Measurements from ENCODE around the gene MYO1B. TPM values are rescaled to one million over a fixed set of nuclear protein-coding genes. Genes with fewer than 3 reads are reported as not detected.

Gene MYO1B
- 2.5 and 2.7 TPM in 2 replicates for total RNA-seq

GRCh38 chr2:191245046-191245868, at the start of gene MYO1B:
MYO1B (plus strand) TSS chr2:191245404; CDS start chr2:191276896, 31,492 bp downstream.
- intact Hi-C loops (cut with micrococcal nuclease), result loop anchor here (1.0 to 5.0 kb wide), 4 partner anchors 30 to 124 kb away; no protein-coding TSS in a partner anchor
- no peak for TF ChIP-seq CTCF (IDR thresholded peaks at IDR 0.05)
- DNase-seq (peak; percentile 58), ATAC-seq (ENCODE audit: low read depth) (peak; percentile 77)
- H3K27ac Mint-ChIP-seq, result no peak within 1 kb of the TSS
- H3K36me3 Mint-ChIP-seq (ENCODE audit: low read depth), result no peaks in the 10 kb centered on the region
- H3K4me1 Mint-ChIP-seq, result peaks cover 16% of the 10 kb centered on the region
- ChIA-PET POLR2A (interaction anchor here (0.6 kb wide), 1 partner anchor 597 kb away, joined by 10 read pairs; the partner anchor contains the start of gene NAB1), CTCF (interaction anchor here (1.6 to 1.7 kb wide), 2 partner anchors 57 to 124 kb away, joined by 3 to 6 read pairs; no protein-coding TSS in a partner anchor)
- H3K27me3 Mint-ChIP-seq, result peaks cover 4% of the 10 kb centered on the region
- H3K4me3 Mint-ChIP-seq, result peak within 1 kb of the TSS; percentile 77
- no peaks in the 10 kb centered on the region for H3K9me3 Mint-ChIP-seq

- DNase-seq (no peak), ATAC-seq (ENCODE audit: low read depth) (no peak)
- no peak overlapping the region for H3K27ac Mint-ChIP-seq
- H3K4me3 Mint-ChIP-seq, result no peak overlapping the region
- no peaks in the 10 kb centered on the region for H3K36me3 Mint-ChIP-seq (ENCODE audit: low read depth)
- H3K27me3 Mint-ChIP-seq, result peaks cover 2% of the 10 kb centered on the region
- TF ChIP-seq CTCF (IDR thresholded peaks at IDR 0.05), result no peak
- POLR2A ChIA-PET, result no interaction called here
- CTCF ChIA-PET, result no interaction called here
- intact Hi-C loops (cut with micrococcal nuclease), result no loop called here
- peaks cover 21% of the 10 kb centered on the region for H3K4me1 Mint-ChIP-seq
- H3K9me3 Mint-ChIP-seq, result no peaks in the 10 kb centered on the region
These were observed 48.1 kb upstream of the MYO1B start for GRCh38 chr2:191197096-191197495.

GRCh38 chr2:191198271-191198670, 46.9 kb upstream of the MYO1B start:
- Mint-ChIP-seq H3K36me3 (ENCODE audit: low read depth) (no peaks in the 10 kb centered on the region), H3K27ac (no peak overlapping the region), H3K9me3 (no peaks in the 10 kb centered on the region), H3K4me3 (no peak overlapping the region), H3K4me1 (peaks cover 23% of the 10 kb centered on the region), H3K27me3 (peaks cover 2% of the 10 kb centered on the region)
- intact Hi-C loops (cut with micrococcal nuclease), result no loop called here
- POLR2A ChIA-PET, result no interaction called here
- ATAC-seq (ENCODE audit: low read depth) (no peak), DNase-seq (no peak)
- TF ChIP-seq CTCF (IDR thresholded peaks at IDR 0.05), result no peak
- CTCF ChIA-PET, result interaction anchor here (1.8 kb wide), 1 partner anchor 20 kb away, joined by 7 read pairs; no protein-coding TSS in a partner anchor

- no peak for TF ChIP-seq CTCF (IDR thresholded peaks at IDR 0.05)
- CTCF ChIA-PET, result no interaction called here
- Mint-ChIP-seq H3K36me3 (ENCODE audit: low read depth) (no peaks in the 10 kb centered on the region), H3K4me1 (peaks cover 17% of the 10 kb centered on the region), H3K9me3 (no peaks in the 10 kb centered on the region), H3K27ac (no peak overlapping the region), H3K4me3 (no peak overlapping the region), H3K27me3 (peaks cover 2% of the 10 kb centered on the region)
- DNase-seq, result no peak
- intact Hi-C loops (cut with micrococcal nuclease), result no loop called here
- no peak for ATAC-seq (ENCODE audit: low read depth)
- POLR2A ChIA-PET, result no interaction called here
These were observed 45.2 kb upstream of the MYO1B start for GRCh38 chr2:191199929-191200512.

GRCh38 chr2:191200910-191201309, 44.3 kb upstream of the MYO1B start:
- intact Hi-C loops (cut with micrococcal nuclease), result no loop called here
- POLR2A ChIA-PET, result no interaction called here

More at GRCh38 chr2:191200910-191201309, 44.3 kb upstream of the MYO1B start:
- DNase-seq, result no peak
- no peak for TF ChIP-seq CTCF (IDR thresholded peaks at IDR 0.05)
- no peak for ATAC-seq (ENCODE audit: low read depth)
- Mint-ChIP-seq H3K4me3 (no peak overlapping the region), H3K27me3 (peaks cover 2% of the 10 kb centered on the region), H3K36me3 (ENCODE audit: low read depth) (no peaks in the 10 kb centered on the region), H3K9me3 (no peaks in the 10 kb centered on the region), H3K27ac (no peak overlapping the region), H3K4me1 (peaks cover 17% of the 10 kb centered on the region)
- CTCF ChIA-PET, result interaction anchor here (1.5 kb wide), 1 partner anchor 17 kb away, joined by 3 read pairs; no protein-coding TSS in a partner anchor
